Measurements from ENCODE around the gene SDK1. TPM values are rescaled to one million over a fixed set of nuclear protein-coding genes. Genes with fewer than 3 reads are reported as not detected.
A peak's percentile ranks its signal among the peaks of the same experiment; 100 is the strongest.

The SDK1 gene
- total RNA-seq, 1 donor, result 0.36 TPM

- Histone ChIP-seq H3K9me3 (ENCODE audit: low read depth, low read length) (no peaks in the 10 kb centered on the region), H3K4me2 (ENCODE audit: insufficient read depth, low read length) (no peak overlapping the region), H3K4me1 (ENCODE audit: insufficient read depth, low read length) (no peaks in the 10 kb centered on the region), H3K27me3 (ENCODE audit: insufficient read depth, low read length) (no peaks in the 10 kb centered on the region), H3K27ac (ENCODE audit: low read depth, low read length) (no peak overlapping the region), H3K36me3 (ENCODE audit: insufficient read depth, low read length) (no peaks in the 10 kb centered on the region), H2AFZ (ENCODE audit: low read length) (no peak overlapping the region), H3K79me2 (ENCODE audit: insufficient read depth, low read length) (no peaks in the 10 kb centered on the region), H3K4me3 (ENCODE audit: insufficient read depth, low read length) (no peak overlapping the region), H4K20me1 (ENCODE audit: insufficient read depth, low read length) (no peaks in the 10 kb centered on the region)
- no peak for TF ChIP-seq CTCF (IDR thresholded peaks at IDR 0.05; ENCODE audit: extremely low read depth, low read depth, low read length)
- DNase-seq (ENCODE audit: insufficient read length, low spot score, missing footprints), result no peak
These were observed 429.2 kb downstream of the SDK1 start for GRCh38 chr7:3730276-3730675.

- H3K4me3 ChIP-seq (ENCODE audit: insufficient read depth, low read length), result no peak overlapping the region
- no peak overlapping the region for H3K27ac ChIP-seq (ENCODE audit: low read depth, low read length)
- DNase-seq (ENCODE audit: insufficient read length, low spot score, missing footprints), result no peak
- no peak for TF ChIP-seq CTCF (IDR thresholded peaks at IDR 0.05; ENCODE audit: extremely low read depth, low read depth, low read length)
- no peaks in the 10 kb centered on the region for H3K9me3 ChIP-seq (ENCODE audit: low read depth, low read length)
- H3K4me1 ChIP-seq (ENCODE audit: insufficient read depth, low read length), result no peaks in the 10 kb centered on the region
- no peaks in the 10 kb centered on the region for H3K79me2 ChIP-seq (ENCODE audit: insufficient read depth, low read length)
- H4K20me1 ChIP-seq (ENCODE audit: insufficient read depth, low read length), result no peaks in the 10 kb centered on the region
- no peak overlapping the region for H3K4me2 ChIP-seq (ENCODE audit: insufficient read depth, low read length)
- H3K36me3 ChIP-seq (ENCODE audit: insufficient read depth, low read length), result no peaks in the 10 kb centered on the region
- H2AFZ ChIP-seq (ENCODE audit: low read length), result no peak overlapping the region
- no peaks in the 10 kb centered on the region for H3K27me3 ChIP-seq (ENCODE audit: insufficient read depth, low read length)
These were observed 431.4 kb downstream of the SDK1 start for GRCh38 chr7:3732395-3733005.

DNA sequence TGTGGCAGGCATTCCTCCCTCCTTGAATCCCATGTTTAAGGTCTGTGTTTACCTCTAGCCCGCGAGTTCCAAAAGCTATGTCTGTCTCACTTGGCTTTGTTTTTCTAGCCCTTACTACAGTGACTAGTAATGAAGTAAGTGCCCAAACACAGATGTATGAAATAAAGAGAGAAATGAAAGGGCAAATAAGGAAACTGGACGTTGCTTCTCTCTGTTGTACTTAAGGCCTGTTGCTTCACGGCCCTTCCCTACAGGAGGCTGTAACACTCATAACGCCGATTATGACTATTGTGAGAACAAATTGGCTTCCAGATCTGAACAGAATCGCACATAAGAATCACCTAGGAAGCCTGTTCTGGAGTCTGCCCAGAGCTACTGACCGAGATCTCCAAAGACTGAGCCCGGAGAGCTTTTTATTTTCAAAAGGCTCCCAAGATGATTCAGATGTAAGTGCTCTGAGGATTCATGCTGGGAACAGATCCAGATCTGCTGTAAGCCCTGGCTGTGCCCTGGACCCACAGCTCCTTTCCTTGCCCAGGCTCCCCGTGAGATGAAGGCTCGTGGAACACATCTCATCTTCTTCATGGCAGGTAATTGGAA, 432.6 kb downstream of the SDK1 start:
- Histone ChIP-seq H3K4me2 (ENCODE audit: insufficient read depth, low read length) (no peak overlapping the region), H3K9me3 (ENCODE audit: low read depth, low read length) (peaks cover 5% of the 10 kb centered on the region), H3K4me3 (ENCODE audit: insufficient read depth, low read length) (no peak overlapping the region), H2AFZ (ENCODE audit: low read length) (no peak overlapping the region), H3K27me3 (ENCODE audit: insufficient read depth, low read length) (no peaks in the 10 kb centered on the region), H3K27ac (ENCODE audit: low read depth, low read length) (no peak overlapping the region), H3K4me1 (ENCODE audit: insufficient read depth, low read length) (no peaks in the 10 kb centered on the region), H3K36me3 (ENCODE audit: insufficient read depth, low read length) (no peaks in the 10 kb centered on the region), H4K20me1 (ENCODE audit: insufficient read depth, low read length) (no peaks in the 10 kb centered on the region), H3K79me2 (ENCODE audit: insufficient read depth, low read length) (no peaks in the 10 kb centered on the region)
- no peak for TF ChIP-seq CTCF (IDR thresholded peaks at IDR 0.05; ENCODE audit: extremely low read depth, low read depth, low read length)
- peak; percentile 66 for DNase-seq (ENCODE audit: insufficient read length, low spot score, missing footprints)

GRCh38 chr7:3738964-3739363, 437.9 kb downstream of the SDK1 start:
- H3K4me2 ChIP-seq (ENCODE audit: insufficient read depth, low read length), result no peak overlapping the region

More at GRCh38 chr7:3738964-3739363, 437.9 kb downstream of the SDK1 start:
- no peaks in the 10 kb centered on the region for H3K27me3 ChIP-seq (ENCODE audit: insufficient read depth, low read length)
- no peak for DNase-seq (ENCODE audit: insufficient read length, low spot score, missing footprints)
- peaks cover 8% of the 10 kb centered on the region for H3K9me3 ChIP-seq (ENCODE audit: low read depth, low read length)
- TF ChIP-seq CTCF (IDR thresholded peaks at IDR 0.05; ENCODE audit: extremely low read depth, low read depth, low read length), result no peak
- H2AFZ ChIP-seq (ENCODE audit: low read length), result no peak overlapping the region
- no peaks in the 10 kb centered on the region for H4K20me1 ChIP-seq (ENCODE audit: insufficient read depth, low read length)
- H3K79me2 ChIP-seq (ENCODE audit: insufficient read depth, low read length), result no peaks in the 10 kb centered on the region
- no peak overlapping the region for H3K27ac ChIP-seq (ENCODE audit: low read depth, low read length)
- no peaks in the 10 kb centered on the region for H3K4me1 ChIP-seq (ENCODE audit: insufficient read depth, low read length)
- H3K4me3 ChIP-seq (ENCODE audit: insufficient read depth, low read length), result no peak overlapping the region
- H3K36me3 ChIP-seq (ENCODE audit: insufficient read depth, low read length), result no peaks in the 10 kb centered on the region

Data from osteoblast (primary cell).